Stimulated activated naive CD8-positive, alpha-beta T cell treated with anti-CD3 and anti-CD28 coated beads, Interleukin-15, Interleukin-2, amounts not matched to agents 100 U/mL and 50 U/mL, for 24 hours (primary cell): ENCODE measurements around the gene WASL.
"Not testable (repeated sequence)": the region's sequence is repeated elsewhere in the genome, so short reads cannot be mapped to it uniquely, and the experiment has no call there.

Experiments used
- ATAC-seq: fragments of 150-1000 bp; cut with Tn5 transposase; one replicate; pipeline ENCODE4 v1.10.0; 2021
- DNase-seq: peaks from one replicate; pipeline ENCODE4 v3.0.0; 2021

The WASL gene

GRCh38 chr7:123748734-123749536 is at the start of gene WASL:
Gene WASL (minus strand): TSS chr7:123749003. CDS start chr7:123748734, 269 bp downstream.
- DNase-seq: peak; percentile 92
- peak; percentile 88 for ATAC-seq

- DNase-seq (no peak), ATAC-seq (no peak)
These were observed 49.1 kb upstream of the WASL start for GRCh38 chr7:123797673-123798531.

- ATAC-seq (no peak), DNase-seq (no peak)
These were observed 47.8 kb upstream of the WASL start for GRCh38 chr7:123796568-123796967.

- ATAC-seq (no peak), DNase-seq (no peak)
These were observed 47.1 kb upstream of the WASL start for GRCh38 chr7:123795917-123796316.

- not testable (repeated sequence) for DNase-seq, ATAC-seq
These were observed 46.3 kb upstream of the WASL start for GRCh38 chr7:123795116-123795515.

GRCh38 chr7:123792547-123792946 is 43.7 kb upstream of the WASL start:
- DNase-seq: no peak
- peak; percentile 32 for ATAC-seq

GRCh38 chr7:123791001-123791400 is 42.2 kb upstream of the WASL start:
- ATAC-seq: no peak

GRCh38 chr7:123789817-123790216 is 41.0 kb upstream of the WASL start:
- no peak for DNase-seq
- no peak for ATAC-seq

More at GRCh38 chr7:123791001-123791400, 42.2 kb upstream of the WASL start:
- no peak for DNase-seq

- DNase-seq: no peak
These were observed 40.5 kb upstream of the WASL start for GRCh38 chr7:123789206-123789784.

GRCh38 chr7:123788584-123788983 is 39.8 kb upstream of the WASL start:
- no peak for DNase-seq
- ATAC-seq: no peak

More at GRCh38 chr7:123789206-123789784, 40.5 kb upstream of the WASL start:
- ATAC-seq: no peak

GRCh38 chr7:123787220-123788007 is 38.6 kb upstream of the WASL start:
- DNase-seq (no peak), ATAC-seq (no peak)

GRCh38 chr7:123784263-123784662 is 35.5 kb upstream of the WASL start:
- DNase-seq: no peak
- ATAC-seq: no peak

- no peak for ATAC-seq
- DNase-seq: no peak
These were observed 35.0 kb upstream of the WASL start for GRCh38 chr7:123783820-123784219.

GRCh38 chr7:123782071-123782798 is 33.4 kb upstream of the WASL start:
- no peak for DNase-seq
- ATAC-seq: no peak

GRCh38 chr7:123780472-123780871 is 31.7 kb upstream of the WASL start:
- ATAC-seq, DNase-seq: not testable (repeated sequence)

- no peak for ATAC-seq
- DNase-seq: no peak
These were observed 25.7 kb upstream of the WASL start for GRCh38 chr7:123774496-123774895.

- no peak for ATAC-seq
- DNase-seq: no peak
These were observed 24.7 kb upstream of the WASL start for GRCh38 chr7:123773481-123773880.

GRCh38 chr7:123772652-123773051 is 23.8 kb upstream of the WASL start:
- DNase-seq (no peak), ATAC-seq (no peak)

- ATAC-seq (no peak), DNase-seq (no peak)
These were observed 23.0 kb upstream of the WASL start for GRCh38 chr7:123771846-123772245.

- ATAC-seq (no peak), DNase-seq (no peak)
These were observed 22.5 kb upstream of the WASL start for GRCh38 chr7:123771256-123771655.

- DNase-seq (no peak), ATAC-seq (peak; percentile 93)
These were observed 21.6 kb upstream of the WASL start for GRCh38 chr7:123770378-123770777.
